HCT116 (cell line): Measurements from ENCODE around the gene PDE7B. TPM values are rescaled to one million over a fixed set of nuclear protein-coding genes. Genes with fewer than 3 reads are reported as not detected.

ENCODE experiments used
- ATAC-seq: fragments of 200-7000 bp; cut with Tn5 transposase; 2 replicates; pipeline ENCODE4 v1.9.1; 2020; ENCODE audit warnings: mild to moderate bottlenecking, moderate library complexity
- BruUV-seq: library from RNA; stranded (reverse); fragments of 400-500 nt; replicated peaks from 2 replicates; lab custom pipeline; 2021; lab: Mats Ljungman, UMichigan
- CTCF ChIA-PET: fragments of 300-600 bp; sonication (Branson Sonifier 250); formaldehyde crosslinking; loops from one replicate; lab custom pipeline; 2021; ENCODE audit warnings: antibody characterized with exemption; lab: Charles Lee
- POLR2A ChIA-PET: fragments of 300-600, 350-600 bp; sonication (Branson Sonifier 250); formaldehyde crosslinking; loops from one replicate; lab custom pipeline; 2021; ENCODE audit warnings: antibody characterized with exemption; lab: Charles Lee
- RAD21 ChIA-PET, 2 experiments: fragments of 300-600 bp; sonication (Branson Sonifier 250); formaldehyde crosslinking; loops; one replicate each; lab custom pipeline; 2023; ENCODE audit warnings: low total read pairs in 2 of 2; ENCODE audit not compliant: uncharacterized antibody in 2 of 2, unreplicated experiment in 2 of 2, low non-redundant PET in 1 of 2; lab: Charles Lee
- DNase-seq: peaks from one replicate; pipeline ENCODE4 v3.0.0-alpha.2; 2010; ENCODE audit warnings: low read depth, low spot score
- H2AFZ ChIP-seq: fragments of 200-600 bp; shearing (Covaris generic), sonication (generic); 2 replicates; pipeline ENCODE4 v1.6.1; 2017; ENCODE audit warnings: low read depth, mixed run types, mixed read lengths, antibody characterized with exemption, low read length; ENCODE audit not compliant: poor library complexity, severe bottlenecking
- H3K27ac ChIP-seq: 2 replicates; pipeline ENCODE4 v1.5.1; 2012; ENCODE audit warnings: low read depth, low read length
- H3K27me3 ChIP-seq: fragments of 200-600 bp; sonication (generic); 2 replicates; pipeline ENCODE4 v1.6.1; 2016; ENCODE audit warnings: mixed run types, low read length, mixed read lengths; ENCODE audit not compliant: insufficient read depth
- H3K36me3 ChIP-seq, 2 experiments: fragments of 200-500 bp in 1 of 2; fragments of 200-600 bp in 1 of 2; sonication (Bioruptor generic) in 1 of 2; sonication (generic) in 1 of 2; 2 replicates each; pipeline versions ENCODE4 v1.5.1 to v1.6.1; 2014 to 2016; ENCODE audit warnings: low read length in 2 of 2, inconsistent platforms in 1 of 2, mixed read lengths in 1 of 2, mixed run types in 1 of 2; ENCODE audit not compliant: insufficient read depth in 2 of 2, control insufficient read depth in 1 of 2
- H3K4me1 ChIP-seq, 2 experiments: fragments of 200-600 bp in 1 of 2; sonication (generic) in 1 of 2; 2 replicates each; pipeline versions ENCODE4 v1.5.1 to v1.6.1; 2012 to 2017; ENCODE audit warnings: low read length in 2 of 2, inconsistent platforms in 1 of 2, mild to moderate bottlenecking in 1 of 2, mixed read lengths in 1 of 2, mixed run types in 1 of 2, moderate library complexity in 1 of 2; ENCODE audit not compliant: insufficient read depth in 2 of 2, control insufficient read depth in 1 of 2
- H3K4me2 ChIP-seq: fragments of 200-600 bp; sonication (generic); 2 replicates; pipeline ENCODE4 v1.6.1; 2017; ENCODE audit warnings: mixed run types, low read length, mixed read lengths
- H3K4me3 ChIP-seq, 2 experiments: fragments of 200-600 bp in 1 of 2; sonication (generic) in 1 of 2; replicated peaks in 1 of 2; 2 replicates each; pipeline ENCODE4 v1.5.1; 2011 to 2016; ENCODE audit warnings: low read length in 2 of 2, control low read depth in 1 of 2, low read depth in 1 of 2, mild to moderate bottlenecking in 1 of 2, mixed read lengths in 1 of 2, mixed run types in 1 of 2
- H3K79me2 ChIP-seq: fragments of 200-600 bp; sonication (generic); 2 replicates; pipeline ENCODE4 v1.6.1; 2017; ENCODE audit warnings: mild to moderate bottlenecking, mixed run types, low read length, moderate library complexity, mixed read lengths; ENCODE audit not compliant: insufficient read depth
- H3K9ac ChIP-seq: fragments of 200-600 bp; sonication (generic); 2 replicates; pipeline ENCODE4 v1.6.1; 2016; ENCODE audit warnings: low read length, mixed read lengths
- H3K9me2 ChIP-seq: fragments of 200-600 bp; sonication (generic), shearing (Covaris generic); 2 replicates; pipeline ENCODE4 v1.6.1; 2017; ENCODE audit warnings: mixed run types, mild to moderate bottlenecking, moderate library complexity; ENCODE audit not compliant: insufficient read depth
- H3K9me3 ChIP-seq, 2 experiments: fragments of 200-500 bp in 1 of 2; fragments of 200-600 bp in 1 of 2; sonication (Bioruptor generic) in 1 of 2; sonication (generic) in 1 of 2; 2 replicates each; pipeline ENCODE4 v1.6.1; 2014 to 2017; ENCODE audit warnings: low read length in 2 of 2, mixed read lengths in 2 of 2, inconsistent platforms in 1 of 2, low read depth in 1 of 2, mild to moderate bottlenecking in 1 of 2, mixed run types in 1 of 2, moderate library complexity in 1 of 2; ENCODE audit not compliant: control insufficient read depth in 1 of 2, insufficient read depth in 1 of 2
- H4K20me1 ChIP-seq: fragments of 200-600 bp; sonication (generic), shearing (Covaris generic); 2 replicates; pipeline ENCODE4 v1.6.1; 2017; ENCODE audit warnings: mixed run types, mild to moderate bottlenecking, moderate library complexity; ENCODE audit not compliant: insufficient read depth
- CBX3 ChIP-seq: IDR thresholded peaks from 2 replicates; pipeline ENCODE4 v1.6.1; 2012; ENCODE audit warnings: low read depth
- CEBPB ChIP-seq: IDR thresholded peaks from 2 replicates; pipeline ENCODE4 v1.6.1; 2012; ENCODE audit warnings: low read depth
- CTCF ChIP-seq, 3 experiments: fragments of 200-600 bp in 1 of 3; sonication (generic) in 1 of 3; IDR thresholded peaks in 2 of 3; conservative IDR thresholded peaks in 1 of 3; 2 replicates each; pipeline ENCODE4 v1.5.1; 2012 to 2017; ENCODE audit warnings: low read depth in 2 of 3, low read length in 2 of 3, antibody characterized with exemption in 1 of 3, borderline replicate concordance in 1 of 3, control low read depth in 1 of 3, mild to moderate bottlenecking in 1 of 3, mixed read lengths in 1 of 3, mixed run types in 1 of 3, moderate library complexity in 1 of 3; ENCODE audit not compliant: insufficient read depth in 1 of 3
- EGR1 ChIP-seq: IDR thresholded peaks from 2 replicates; pipeline ENCODE4 v1.6.1; 2012; ENCODE audit warnings: low read depth
- ELF1 ChIP-seq: IDR thresholded peaks from 2 replicates; pipeline ENCODE4 v1.6.1; 2012; ENCODE audit warnings: low read depth, borderline replicate concordance
- EZH2phosphoT487 ChIP-seq: fragments of 200-600 bp; IDR thresholded peaks from 2 replicates; pipeline ENCODE4 v1.6.1; 2018; ENCODE audit warnings: antibody characterized with exemption, borderline replicate concordance
- FOSL1 ChIP-seq: IDR thresholded peaks from 2 replicates; pipeline ENCODE4 v1.6.1; 2012; ENCODE audit warnings: low read depth
- POLR2A ChIP-seq: IDR thresholded peaks from 2 replicates; pipeline ENCODE4 v1.7.0; 2011; ENCODE audit warnings: borderline replicate concordance; ENCODE audit not compliant: insufficient read depth, insufficient read length; ENCODE audit errors: extremely low read depth
- RAD21 ChIP-seq: IDR thresholded peaks from 2 replicates; pipeline ENCODE4 v1.6.1; 2012; ENCODE audit warnings: low read depth, mild to moderate bottlenecking
- REST ChIP-seq: IDR thresholded peaks from 2 replicates; pipeline ENCODE4 v1.6.1; 2012; ENCODE audit warnings: low read depth
- TCF7L2 ChIP-seq: IDR thresholded peaks from 2 replicates; pipeline ENCODE4 v1.7.0; 2011; ENCODE audit warnings: borderline replicate concordance, inconsistent platforms; ENCODE audit not compliant: insufficient read depth, insufficient read length; ENCODE audit errors: extremely low read depth
- ZFX ChIP-seq: fragments of 450-650 bp; IDR thresholded peaks from 2 replicates; pipeline ENCODE4 v1.6.1; 2017
- intact Hi-C: fragments of 100-400 bp; cut with micrococcal nuclease; formaldehyde crosslinking; loops from 2 replicates; pipeline ENCODE4 v1.10.0; 2022
- total RNA-seq: library from RNA; stranded (reverse); gene quantifications from one replicate; pipeline ENCODE4 v1.2.1, GENCODE V29; 2021; ENCODE audit not compliant: unreplicated experiment

Gene PDE7B
- total RNA-seq, 1 experiment from 2014 or later: 0.61 TPM

- H4K20me1 ChIP-seq: no peaks in the 10 kb centered on the region
- ChIA-PET POLR2A (no interaction called here), CTCF (no interaction called here), RAD21 (no interaction called here)
- no TSS peak for BruUV-seq
- H3K4me1 ChIP-seq: no peaks in the 10 kb centered on the region
- no peak overlapping the region for H3K27ac ChIP-seq
- no peaks in the 10 kb centered on the region for H3K9me3 ChIP-seq
- ATAC-seq: no peak
- TF ChIP-seq CBX3 (no peak), FOSL1 (no peak), POLR2A (no peak), REST (no peak)
- no peak overlapping the region for H2AFZ ChIP-seq
- H3K9me2 ChIP-seq: no peaks in the 10 kb centered on the region
- no peak overlapping the region for H3K4me2 ChIP-seq
- H3K79me2 ChIP-seq: no peaks in the 10 kb centered on the region
- no peak overlapping the region for H3K9ac ChIP-seq
- intact Hi-C loops: no loop called here
- no peaks in the 10 kb centered on the region for H3K36me3 ChIP-seq
- no peak for DNase-seq
- H3K27me3 ChIP-seq: no peaks in the 10 kb centered on the region
- H3K4me3 ChIP-seq: no peak overlapping the region
These were observed 174.2 kb downstream of the PDE7B start for GRCh38 chr6:136025736-136026135.

- no peak overlapping the region for H3K4me3 ChIP-seq
- H3K27ac ChIP-seq: no peak overlapping the region
- CTCF ChIA-PET: no interaction called here
- ATAC-seq (no peak), DNase-seq (no peak)
- H3K79me2 ChIP-seq: no peaks in the 10 kb centered on the region
- no peaks in the 10 kb centered on the region for H3K9me2 ChIP-seq
- H3K4me2 ChIP-seq: no peak overlapping the region
- intact Hi-C loops: no loop called here
- no peaks in the 10 kb centered on the region for H3K9me3 ChIP-seq
- no peaks in the 10 kb centered on the region for H3K36me3 ChIP-seq
- no peaks in the 10 kb centered on the region for H4K20me1 ChIP-seq
- H3K4me1 ChIP-seq: no peaks in the 10 kb centered on the region
- H3K9ac ChIP-seq: no peak overlapping the region
- TF ChIP-seq RAD21: no peak
- TF ChIP-seq EZH2phosphoT487: no peak
- TF ChIP-seq CEBPB: no peak
- no peak for TF ChIP-seq CTCF (IDR thresholded peaks at IDR 0.05 in 2 of 3, conservative IDR thresholded peaks at IDR 0.05 in 1 of 3; ENCODE audit: borderline replicate concordance in 1 of 3, insufficient read depth in 1 of 3, low read depth in 2 of 3, low read length in 2 of 3)
- no peak for TF ChIP-seq ELF1
- TF ChIP-seq TCF7L2: no peak
- no peak for TF ChIP-seq ZFX
- no peak for TF ChIP-seq REST
- TF ChIP-seq FOSL1: no peak
- TF ChIP-seq EGR1: no peak
- H3K27me3 ChIP-seq: no peaks in the 10 kb centered on the region
- POLR2A ChIA-PET: no interaction called here
- no TSS peak for BruUV-seq
- H2AFZ ChIP-seq: no peak overlapping the region
- RAD21 ChIA-PET: no interaction called here
These were observed 178.6 kb downstream of the PDE7B start for GRCh38 chr6:136030131-136030530.
